H9 (cell line): ENCODE measurements around the gene PFKL. TPM values are rescaled to one million over a fixed set of nuclear protein-coding genes. Genes with fewer than 3 reads are reported as not detected.

Experiments used
- DNase-seq: peaks from one replicate; pipeline ENCODE4 v3.0.0-alpha.2; 2017
- H2AFZ ChIP-seq: one replicate; pipeline ENCODE4 v1.6.1; 2013; ENCODE audit warnings: mild to moderate bottlenecking, low read length, control low read depth, moderate library complexity
- H2AK5ac ChIP-seq: 2 replicates; pipeline ENCODE4 v1.6.1; 2013; ENCODE audit warnings: low read length, control low read depth, mixed read lengths; ENCODE audit not compliant: insufficient read length
- H2BK120ac ChIP-seq: one replicate; pipeline ENCODE4 v1.6.1; 2013; ENCODE audit warnings: low read depth, mild to moderate bottlenecking, low read length, control low read depth, inconsistent platforms; ENCODE audit not compliant: poor library complexity, severe bottlenecking
- H2BK12ac ChIP-seq: 2 replicates; pipeline ENCODE4 v1.6.1; 2013; ENCODE audit warnings: low read length, control low read depth, mixed read lengths, low read depth; ENCODE audit not compliant: insufficient read length
- H2BK15ac ChIP-seq: 2 replicates; pipeline ENCODE4 v1.6.1; 2013; ENCODE audit warnings: low read depth, low read length, control low read depth
- H2BK20ac ChIP-seq: one replicate; pipeline ENCODE4 v1.6.1; 2013; ENCODE audit warnings: low read depth, mild to moderate bottlenecking, low read length, control low read depth, inconsistent platforms; ENCODE audit not compliant: poor library complexity, severe bottlenecking
- H2BK5ac ChIP-seq: 2 replicates; pipeline ENCODE4 v1.6.1; 2013; ENCODE audit warnings: low read length, control low read depth, mixed read lengths; ENCODE audit not compliant: insufficient read length
- H3K14ac ChIP-seq: 2 replicates; pipeline ENCODE4 v1.6.1; 2013; ENCODE audit warnings: low read length, control low read depth; ENCODE audit not compliant: insufficient read depth
- H3K18ac ChIP-seq: 2 replicates; pipeline ENCODE4 v1.6.1; 2013; ENCODE audit warnings: low read depth, mild to moderate bottlenecking, mixed read lengths, low read length, control low read depth; ENCODE audit not compliant: insufficient read length
- H3K23ac ChIP-seq: 2 replicates; pipeline ENCODE4 v1.6.1; 2013; ENCODE audit warnings: low read length, control low read depth, mixed read lengths, low read depth; ENCODE audit not compliant: insufficient read length
- H3K23me2 ChIP-seq: 2 replicates; pipeline ENCODE4 v1.6.1; 2013; ENCODE audit warnings: low read depth, mild to moderate bottlenecking, mixed read lengths, low read length, control low read depth; ENCODE audit not compliant: insufficient read length, poor library complexity, severe bottlenecking
- H3K27ac ChIP-seq: 2 replicates; pipeline ENCODE4 v1.5.1; 2013; ENCODE audit warnings: low read length, control low read depth, mixed read lengths, low read depth; ENCODE audit not compliant: insufficient read length
- H3K27me3 ChIP-seq: 2 replicates; pipeline ENCODE4 v1.6.1; 2013; ENCODE audit warnings: low read length, control low read depth, inconsistent platforms; ENCODE audit not compliant: insufficient read depth
- H3K4ac ChIP-seq: 2 replicates; pipeline ENCODE4 v1.6.1; 2013; ENCODE audit warnings: low read depth, mild to moderate bottlenecking, control low read depth, inconsistent platforms, low read length, moderate library complexity
- H3K4me1 ChIP-seq: 2 replicates; pipeline ENCODE4 v1.6.1; 2013; ENCODE audit warnings: low read length, control low read depth, inconsistent platforms; ENCODE audit not compliant: insufficient read depth
- H3K4me2 ChIP-seq: 2 replicates; pipeline ENCODE4 v1.6.1; 2013; ENCODE audit warnings: low read length, control low read depth, mixed read lengths; ENCODE audit not compliant: insufficient read length, insufficient read depth
- H3K56ac ChIP-seq: 2 replicates; pipeline ENCODE4 v1.6.1; 2013; ENCODE audit warnings: low read depth, mild to moderate bottlenecking, mixed read lengths, low read length, control low read depth; ENCODE audit not compliant: insufficient read length
- H3K79me1 ChIP-seq: 2 replicates; pipeline ENCODE4 v1.6.1; 2013; ENCODE audit warnings: low read depth, mild to moderate bottlenecking, moderate library complexity, low read length, control low read depth, inconsistent platforms; ENCODE audit not compliant: insufficient read depth, poor library complexity, severe bottlenecking
- H3K79me2 ChIP-seq: 2 replicates; pipeline ENCODE4 v1.6.1; 2013; ENCODE audit warnings: low read length, control low read depth, inconsistent platforms; ENCODE audit not compliant: insufficient read depth
- H3K9ac ChIP-seq: 2 replicates; pipeline ENCODE4 v1.6.1; 2013; ENCODE audit warnings: low read length, control low read depth, mixed read lengths; ENCODE audit not compliant: insufficient read length; ENCODE audit errors: extremely low read depth
- H3K9me3 ChIP-seq: one replicate; pipeline ENCODE4 v1.6.1; 2013; ENCODE audit warnings: low read depth, low read length, inconsistent platforms; ENCODE audit not compliant: control insufficient read depth
- H3T11ph ChIP-seq: one replicate; pipeline ENCODE4 v1.6.1; 2013; ENCODE audit warnings: mild to moderate bottlenecking, low read length, control low read depth, inconsistent platforms
- H4K20me1 ChIP-seq: one replicate; pipeline ENCODE4 v1.6.1; 2013; ENCODE audit not compliant: control insufficient read depth, insufficient read length, insufficient read depth
- H4K5ac ChIP-seq: 2 replicates; pipeline ENCODE4 v1.6.1; 2013; ENCODE audit warnings: low read depth, mild to moderate bottlenecking, mixed read lengths, low read length, control low read depth; ENCODE audit not compliant: insufficient read length
- H4K8ac ChIP-seq: replicated peaks from 2 replicates; pipeline ENCODE4 v1.6.1; 2013; ENCODE audit warnings: low read length, control low read depth, mixed read lengths, low read depth; ENCODE audit not compliant: insufficient read length
- H4K91ac ChIP-seq: 2 replicates; pipeline ENCODE4 v1.6.1; 2013; ENCODE audit warnings: low read depth, mild to moderate bottlenecking, moderate library complexity, mixed read lengths, low read length, control low read depth; ENCODE audit not compliant: insufficient read length
- H3K27ac Mint-ChIP-seq, 3 experiments: 2 replicates in 2 of 3; 3 replicates in 1 of 3; pipeline ENCODE4 v1.8.0; 2020 to 2021; ENCODE audit warnings: mixed read lengths in 3 of 3, mild to moderate bottlenecking in 1 of 3, moderate library complexity in 1 of 3
- H3K27me3 Mint-ChIP-seq: 2 replicates; pipeline ENCODE4 v1.8.0; 2021; ENCODE audit warnings: low read depth, mild to moderate bottlenecking, moderate library complexity, mixed read lengths
- H3K36me3 Mint-ChIP-seq, 3 experiments: 2 replicates in 2 of 3; 3 replicates in 1 of 3; pipeline ENCODE4 v1.8.0; 2020 to 2021; ENCODE audit warnings: low read depth in 3 of 3, mixed read lengths in 3 of 3; ENCODE audit not compliant: insufficient read depth in 1 of 3
- H3K4me1 Mint-ChIP-seq, 2 experiments: 2 replicates each; pipeline ENCODE4 v1.8.0; 2020; ENCODE audit warnings: mixed read lengths in 2 of 2
- H3K4me3 Mint-ChIP-seq, 2 experiments: 2 replicates in 1 of 2; 3 replicates in 1 of 2; pipeline ENCODE4 v1.8.0; 2020 to 2021; ENCODE audit warnings: mild to moderate bottlenecking in 2 of 2, mixed read lengths in 2 of 2, moderate library complexity in 1 of 2
- H3K9me3 Mint-ChIP-seq, 2 experiments: 2 replicates in 1 of 2; 3 replicates in 1 of 2; pipeline ENCODE4 v1.8.0; 2020; ENCODE audit warnings: mild to moderate bottlenecking in 2 of 2, mixed read lengths in 2 of 2, moderate library complexity in 1 of 2
- WGBS: extraction: QIAGEN DNeasy Blood & Tissue Kit; methylation state at CpG from one replicate; pipeline ENCODE4 v1.1.7; 2013; ENCODE audit warnings: missing lambda C conversion rate, low lambda C conversion rate, mixed read lengths; ENCODE audit not compliant: insufficient read length; ENCODE audit errors: extremely low coverage; 5-methylcytosine and 5-hydroxymethylcytosine counted together
- total RNA-seq: library from RNA; stranded (reverse); gene quantifications from 2 replicates; pipeline ENCODE4 v1.2.1, GENCODE V29; 2021
- TF ChIP-seq, protein P1 (sequence below): fragments of 200-600 bp; sonication (generic); conservative IDR thresholded peaks from 3 replicates; pipeline ENCODE4 v1.8.0; 2021; ENCODE audit warnings: antibody characterized with exemption, mild to moderate bottlenecking

PFKL gene
- total RNA-seq, 1 experiment from 2014 or later, result 107 TPM

DNA sequence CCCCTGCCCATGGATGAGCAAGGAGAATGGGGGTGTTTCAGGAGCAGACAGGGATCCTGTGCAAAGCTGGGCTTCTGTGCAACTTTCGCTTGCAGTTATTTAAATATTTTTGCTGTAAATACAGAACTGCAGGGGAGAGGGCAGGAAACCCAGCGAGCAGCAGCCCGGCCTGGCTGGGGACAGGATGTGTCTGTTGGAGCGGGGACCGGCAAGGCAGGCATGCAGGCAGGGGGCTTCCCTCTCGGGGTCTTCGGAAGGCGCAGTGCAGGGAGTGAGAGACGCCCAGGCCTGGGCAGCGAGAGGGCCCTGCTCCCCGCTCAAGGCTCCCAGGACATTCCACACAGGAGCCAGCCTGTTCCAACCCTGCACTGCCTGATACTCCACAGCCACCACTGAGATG is 15.9 kb upstream of the PFKL start:
- H4K91ac ChIP-seq, result no peak overlapping the region
- WGBS, result no CpG with 5 or more reads among the region's 11 CpGs

More for the DNA sequence above, 15.9 kb upstream of the PFKL start:
- Histone ChIP-seq H3K9ac (no peak overlapping the region), H2BK120ac (no peak overlapping the region), H2BK20ac (no peak overlapping the region), H4K5ac (no peak overlapping the region), H4K8ac (no peak overlapping the region), H3T11ph (no peak overlapping the region), H4K20me1 (no peaks in the 10 kb centered on the region), H3K79me2 (no peaks in the 10 kb centered on the region), H3K23ac (no peak overlapping the region), H3K79me1 (no peaks in the 10 kb centered on the region), H2BK12ac (no peak overlapping the region), H3K9me3 (no peaks in the 10 kb centered on the region), H3K56ac (no peak overlapping the region), H2BK5ac (no peak overlapping the region), H2AFZ (no peak overlapping the region), H3K23me2 (no peaks in the 10 kb centered on the region), H3K27me3 (no peaks in the 10 kb centered on the region), H2BK15ac (no peak overlapping the region), H3K14ac (no peak overlapping the region), H3K4me1 (no peaks in the 10 kb centered on the region; the same call in 1 of the 2 replicates), H2AK5ac (no peak overlapping the region), H3K4ac (no peak overlapping the region), H3K27ac (no peak overlapping the region), H3K4me2 (no peak overlapping the region), H3K18ac (no peak overlapping the region)
- H3K27me3 Mint-ChIP-seq, result peaks cover 14% of the 10 kb centered on the region
- no peak overlapping the region for H3K4me3 Mint-ChIP-seq
- DNase-seq, result no peak
- H3K36me3 Mint-ChIP-seq, result no peaks in the 10 kb centered on the region
- H3K27ac Mint-ChIP-seq, result no peak overlapping the region
- H3K4me1 Mint-ChIP-seq, result peaks cover 22 to 26% of the 10 kb centered on the region in 2 experiments
- H3K9me3 Mint-ChIP-seq, result no peaks in the 10 kb centered on the region
- TF ChIP-seq, protein P1, sequence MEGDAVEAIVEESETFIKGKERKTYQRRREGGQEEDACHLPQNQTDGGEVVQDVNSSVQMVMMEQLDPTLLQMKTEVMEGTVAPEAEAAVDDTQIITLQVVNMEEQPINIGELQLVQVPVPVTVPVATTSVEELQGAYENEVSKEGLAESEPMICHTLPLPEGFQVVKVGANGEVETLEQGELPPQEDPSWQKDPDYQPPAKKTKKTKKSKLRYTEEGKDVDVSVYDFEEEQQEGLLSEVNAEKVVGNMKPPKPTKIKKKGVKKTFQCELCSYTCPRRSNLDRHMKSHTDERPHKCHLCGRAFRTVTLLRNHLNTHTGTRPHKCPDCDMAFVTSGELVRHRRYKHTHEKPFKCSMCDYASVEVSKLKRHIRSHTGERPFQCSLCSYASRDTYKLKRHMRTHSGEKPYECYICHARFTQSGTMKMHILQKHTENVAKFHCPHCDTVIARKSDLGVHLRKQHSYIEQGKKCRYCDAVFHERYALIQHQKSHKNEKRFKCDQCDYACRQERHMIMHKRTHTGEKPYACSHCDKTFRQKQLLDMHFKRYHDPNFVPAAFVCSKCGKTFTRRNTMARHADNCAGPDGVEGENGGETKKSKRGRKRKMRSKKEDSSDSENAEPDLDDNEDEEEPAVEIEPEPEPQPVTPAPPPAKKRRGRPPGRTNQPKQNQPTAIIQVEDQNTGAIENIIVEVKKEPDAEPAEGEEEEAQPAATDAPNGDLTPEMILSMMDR, result no peak
